HepG2 (cell line): Measurements from ENCODE around the gene MSTO1. TPM values are rescaled to one million over a fixed set of nuclear protein-coding genes. Genes with fewer than 3 reads are reported as not detected.
A peak's percentile ranks its signal among the peaks of the same experiment; 100 is the strongest.
"Not testable (repeated sequence)": the region's sequence is repeated elsewhere in the genome, so short reads cannot be mapped to it uniquely, and the experiment has no call there.

ENCODE experiments used
- ATAC-seq: fragments of 200-7000 bp; cut with Tn5 transposase; 3 replicates; pipeline ENCODE4 v1.9.1; 2020; ENCODE audit warnings: mild to moderate bottlenecking, moderate library complexity
- BruUV-seq: library from RNA; stranded (reverse); fragments of 400-500 nt; replicated peaks from 2 replicates; lab custom pipeline; 2021; lab: Mats Ljungman, UMichigan
- CTCF ChIA-PET: fragments of 300-600 bp; formaldehyde crosslinking; extraction: SDS; loops from one replicate; lab custom pipeline; 2021; ENCODE audit warnings: low total read pairs, inconsistent platforms, low intra/inter-chr PET ratio; lab: Yijun Ruan, JAX
- POLR2A ChIA-PET: fragments of 350-600 bp; sonication (Branson Sonifier 250); formaldehyde crosslinking; loops from one replicate; lab custom pipeline; 2020; ENCODE audit warnings: antibody characterized with exemption, inconsistent platforms; lab: Yijun Ruan, JAX
- DNase-seq: peaks from one replicate; pipeline ENCODE4 v3.0.0-alpha.2; 2015; ENCODE audit warnings: low spot score
- FAIRE-seq: peaks from 3 replicates; lab custom pipeline; 2011; peaks lifted over from hg19 to GRCh38; lab: Jason Lieb, UNC
- H2AFZ ChIP-seq: one replicate; pipeline ENCODE4 v1.6.1; 2011; ENCODE audit warnings: low read length, inconsistent platforms
- H3K27ac ChIP-seq: fragments of 300-600 bp; 3 replicates; pipeline ENCODE4 v1.8.0; 2011; ENCODE audit warnings: mixed run types, mild to moderate bottlenecking, mixed read lengths, low read length, inconsistent platforms; ENCODE audit not compliant: insufficient read depth; ENCODE audit errors: extremely low read length
- H3K27me3 ChIP-seq, 2 experiments: fragments of 200-600 bp in 1 of 2; 2 replicates in 1 of 2; 3 replicates in 1 of 2; pipeline versions ENCODE4 v1.6.0 to v1.8.0; 2011; ENCODE audit warnings: low read length in 2 of 2, mild to moderate bottlenecking in 2 of 2, moderate library complexity in 2 of 2, inconsistent platforms in 1 of 2; ENCODE audit not compliant: insufficient read depth in 2 of 2, control insufficient read depth in 1 of 2
- H3K36me3 ChIP-seq, 2 experiments: fragments of 200-600 bp in 1 of 2; replicated peaks in 1 of 2; 2 replicates in 1 of 2; 3 replicates in 1 of 2; pipeline versions ENCODE4 v1.5.1 to v1.8.0; 2011; ENCODE audit warnings: low read length in 2 of 2, inconsistent platforms in 1 of 2; ENCODE audit not compliant: insufficient read depth in 2 of 2, control insufficient read depth in 1 of 2
- H3K4me1 ChIP-seq: 2 replicates; pipeline ENCODE4 v1.5.1; 2012; ENCODE audit warnings: low read length, inconsistent platforms; ENCODE audit not compliant: insufficient read depth
- H3K4me2 ChIP-seq: 2 replicates; pipeline ENCODE4 v1.6.0; 2011; ENCODE audit warnings: low read depth, low read length, inconsistent platforms
- H3K4me3 ChIP-seq, 3 experiments: fragments of 200-600 bp in 1 of 3; sonication (generic), shearing (Covaris generic) in 1 of 3; replicated peaks in 1 of 3; 2 replicates each; pipeline ENCODE4 v1.5.1; 2011 to 2016; ENCODE audit warnings: low read length in 3 of 3, inconsistent platforms in 2 of 3, low read depth in 2 of 3, mild to moderate bottlenecking in 2 of 3, control low read depth in 1 of 3, mixed read lengths in 1 of 3; ENCODE audit not compliant: insufficient read depth in 1 of 3
- H3K79me2 ChIP-seq: one replicate; pipeline ENCODE4 v1.6.1; 2011; ENCODE audit warnings: low read length, inconsistent platforms; ENCODE audit not compliant: insufficient read depth
- H3K9ac ChIP-seq: 2 replicates; pipeline ENCODE4 v1.6.0; 2011; ENCODE audit warnings: mild to moderate bottlenecking, low read depth, low read length, inconsistent platforms; ENCODE audit not compliant: insufficient read depth
- H3K9me3 ChIP-seq: 2 replicates; pipeline ENCODE4 v1.5.1; 2012; ENCODE audit warnings: mild to moderate bottlenecking, low read length
- H4K20me1 ChIP-seq: 2 replicates; pipeline ENCODE4 v1.6.0; 2011; ENCODE audit warnings: inconsistent platforms, mild to moderate bottlenecking, low read length, moderate library complexity; ENCODE audit not compliant: insufficient read depth
- ELF4 ChIP-seq: sonication (generic); formaldehyde crosslinking; IDR thresholded peaks from 2 replicates; pipeline ENCODE4 v1.5.0; 2020; ENCODE audit warnings: missing genetic modification reagents, mild to moderate bottlenecking, moderate library complexity, borderline replicate concordance
- HMGXB3 ChIP-seq: sonication (generic); formaldehyde crosslinking; IDR thresholded peaks from 2 replicates; pipeline ENCODE4 v1.4.0; 2020; ENCODE audit warnings: missing genetic modification reagents, borderline replicate concordance
- KDM5A ChIP-seq: fragments of 200-600 bp; sonication (generic); IDR thresholded peaks from 2 replicates; pipeline ENCODE4 v1.7.0; 2018; ENCODE audit warnings: antibody characterized with exemption, mild to moderate bottlenecking, low read length, borderline replicate concordance
- KMT2A ChIP-seq: sonication (generic); formaldehyde crosslinking; IDR thresholded peaks from 2 replicates; pipeline ENCODE4 v1.4.0; 2020; ENCODE audit warnings: missing genetic modification reagents
- NCOA2 ChIP-seq: sonication (generic); formaldehyde crosslinking; IDR thresholded peaks from 2 replicates; pipeline ENCODE4 v1.8.0; 2022; ENCODE audit warnings: inconsistent platforms
- PITX1 ChIP-seq: sonication (generic); formaldehyde crosslinking; IDR thresholded peaks from 2 replicates; pipeline ENCODE4 v1.5.1; 2020; ENCODE audit warnings: mild to moderate bottlenecking, missing genetic modification reagents
- TBX2 ChIP-seq: sonication (generic); formaldehyde crosslinking; IDR thresholded peaks from 2 replicates; pipeline ENCODE4 v1.5.0; 2020; ENCODE audit warnings: missing genetic modification reagents, mild to moderate bottlenecking, borderline replicate concordance
- THRA ChIP-seq: sonication (generic); formaldehyde crosslinking; IDR thresholded peaks from 2 replicates; pipeline ENCODE4 v1.4.0; 2020; ENCODE audit warnings: missing genetic modification reagents, borderline replicate concordance
- TRAFD1 ChIP-seq: sonication (generic); formaldehyde crosslinking; IDR thresholded peaks from 2 replicates; pipeline ENCODE4 v1.5.1; 2020; ENCODE audit warnings: missing genetic modification reagents, mild to moderate bottlenecking, borderline replicate concordance
- ZBTB38 ChIP-seq: sonication (generic); formaldehyde crosslinking; IDR thresholded peaks from 2 replicates; pipeline ENCODE4 v1.5.1; 2020; ENCODE audit warnings: mild to moderate bottlenecking, missing genetic modification reagents
- ZNF652 ChIP-seq: IDR thresholded peaks from 2 replicates; pipeline ENCODE4 v1.6.1; 2016; ENCODE audit warnings: low read depth, borderline replicate concordance
- ZNF781 ChIP-seq: sonication (generic); formaldehyde crosslinking; IDR thresholded peaks from 2 replicates; pipeline ENCODE4 v1.5.1; 2020; ENCODE audit warnings: borderline replicate concordance, mild to moderate bottlenecking, missing genetic modification reagents; ENCODE audit errors: not compliant biosample characterization
- ZSCAN31 ChIP-seq: sonication (generic); formaldehyde crosslinking; IDR thresholded peaks from 2 replicates; pipeline ENCODE4 v1.5.0; 2020; ENCODE audit warnings: low read depth, mild to moderate bottlenecking, missing genetic modification reagents
- WGBS: methylation state at CpG from one replicate; pipeline ENCODE4 v1.1.6; 2017; ENCODE audit warnings: low lambda C conversion rate; 5-methylcytosine and 5-hydroxymethylcytosine counted together
- in situ Hi-C: cut with HindIII; loops from 2 replicates; pipeline ENCODE4 v1.10.0; 2017; ENCODE audit warnings: low pct_unique_long_range_greater_than_20kb; ENCODE audit not compliant: extremely low pct_ligation_motif_present
- intact Hi-C: fragments of 100-400 bp; cut with micrococcal nuclease; formaldehyde crosslinking; loops from one replicate; pipeline ENCODE4 v1.10.0; 2022; ENCODE audit not compliant: unreplicated experiment
- polyA plus RNA-seq, 8 experiments: library from polyadenylated mRNA; depleted of rRNA in 3 of 8; stranded (reverse) in 7 of 8; unstranded in 1 of 8; fragments of >200 nt; fragmentation: Illumina TruSeq in 4 of 8; extraction: Trizol in 4 of 8; gene quantifications; 2 replicates each; pipeline versions ENCODE4 v1.2.1 to v1.2.3, GENCODE V29; 2011 to 2016; ENCODE audit warnings: low read depth in 4 of 8, missing spikeins in 1 of 8, mixed read lengths in 1 of 8; ENCODE audit not compliant: insufficient read depth in 1 of 8
- total RNA-seq, 5 experiments: library from RNA; depleted of rRNA; stranded (reverse); fragments of >200 nt; fragmentation: Illumina TruSeq; extraction: Trizol; gene quantifications; 2 replicates each; pipeline ENCODE4 v1.2.3, GENCODE V29; 2016; ENCODE audit warnings: low read depth in 1 of 5

MSTO1 gene
- total and polyA plus RNA-seq, 2 of the 13 experiments (the other 11 are each of a cell fraction or from before 2014, with no cell fraction given): 19.1 to 25.3 TPM

DNA sequence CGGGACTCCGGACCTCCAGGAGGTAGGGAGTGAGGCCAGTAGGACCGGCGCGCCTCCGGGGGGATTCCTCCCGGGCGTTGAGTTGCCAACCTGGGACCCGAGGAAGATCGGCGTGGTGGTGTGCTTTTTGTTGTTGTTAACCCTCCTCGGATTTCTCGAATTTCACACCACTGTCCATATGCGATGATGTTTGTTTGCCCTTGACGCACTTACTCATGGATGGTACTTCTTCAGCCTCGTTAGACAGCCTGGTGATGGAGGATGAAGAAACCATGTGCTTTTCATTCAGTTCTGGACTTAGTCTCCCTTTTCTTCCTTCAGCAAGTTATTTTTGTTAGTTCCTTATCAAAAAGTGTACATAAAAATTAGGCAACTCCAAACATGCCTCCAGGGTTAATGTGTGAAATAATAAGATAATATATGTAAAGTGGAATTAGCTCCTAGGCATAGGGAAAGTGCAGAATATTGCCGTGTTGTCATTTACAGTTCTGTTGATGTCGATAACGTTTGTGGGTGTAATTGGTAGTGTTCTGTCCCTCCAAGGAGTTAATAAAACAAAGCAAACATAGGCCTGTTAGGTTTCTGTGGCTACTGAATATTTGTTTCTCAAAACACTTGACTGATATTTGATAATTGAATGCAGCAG, 46.5 kb upstream of the MSTO1 start:
- in situ Hi-C loops, H3K36me3 ChIP-seq, CTCF ChIA-PET, H3K27me3 ChIP-seq, FAIRE-seq, ATAC-seq, intact Hi-C loops, H2AFZ ChIP-seq, H3K9me3 ChIP-seq: not testable (repeated sequence)
- WGBS: 4% methylated on average over 16 of the region's 19 CpGs
- Histone ChIP-seq H3K4me1 (peaks cover 29% of the 10 kb centered on the region), H3K4me3 (peak overlapping the region; percentile 89 to 99 (median 97)), H3K4me2 (peak overlapping the region; percentile 85), H4K20me1 (peaks cover 18% of the 10 kb centered on the region), H3K27ac (peak overlapping the region; percentile 100), H3K9ac (peak overlapping the region; percentile 100), H3K79me2 (peaks cover 57% of the 10 kb centered on the region)
- BruUV-seq: TSS peak; percentile 76
- POLR2A ChIA-PET: interaction anchor here (0.6 to 1.4 kb wide), 8 partner anchors 8 to 937 kb away, joined by 3 to 6 read pairs (median 4); partner anchors contain the start of genes ENTREP3, MEF2D and SCAMP3
- DNase-seq: peak; percentile 21
- TF ChIP-seq KDM5A (0 out of 2 replicates have a peak, but pooled peaks have one; percentile 41), KMT2A (CRISPR knock-in tag) (0 out of 2 replicates have a peak, but pooled peaks have one; percentile 6), ZNF781 (CRISPR knock-in tag) (peak; percentile 65), TBX2 (CRISPR knock-in tag) (0 out of 2 replicates have a peak, but pooled peaks have one; percentile 1), PITX1 (CRISPR knock-in tag) (peak; percentile 5; the same call in 1 of the 2 replicates), HMGXB3 (CRISPR knock-in tag) (0 out of 2 replicates have a peak, but pooled peaks have one; percentile 15), NCOA2 (CRISPR knock-in tag) (0 out of 2 replicates have a peak, but pooled peaks have one; percentile 3), THRA (0 out of 2 replicates have a peak, but pooled peaks have one; percentile 7), TRAFD1 (0 out of 2 replicates have a peak, but pooled peaks have one; percentile 12), ZBTB38 (CRISPR knock-in tag) (0 out of 2 replicates have a peak, but pooled peaks have one; percentile 20), ZNF652 (CRISPR knock-in tag) (peak; percentile 67; the same call in 1 of the 2 replicates), ELF4 (0 out of 2 replicates have a peak, but pooled peaks have one; percentile 68), ZSCAN31 (CRISPR knock-in tag) (peak; percentile 6; the same call in 1 of the 2 replicates)
